Activated T-cell treated with anti-CD3 and anti-CD28 coated beads, Interleukin-2, amount 50 U/mL, for 4 hours (primary cell): ENCODE data around the gene GPR137C. TPM values are rescaled to one million over a fixed set of nuclear protein-coding genes. Genes with fewer than 3 reads are reported as not detected.

ENCODE experiments used
- ATAC-seq, 2 donors: fragments of 200-7000 bp; cut with Tn5 transposase; one replicate each; pipeline ENCODE4 v1.10.0; 2021
- DNase-seq: peaks from one replicate; pipeline ENCODE4 v3.0.0-alpha.2; 2020
- H3K27me3 Mint-ChIP-seq: one replicate; pipeline ENCODE4 v1.8.0; 2021; ENCODE audit warnings: low read depth, mixed read lengths
- H3K36me3 Mint-ChIP-seq: one replicate; pipeline ENCODE4 v1.8.0; 2022; ENCODE audit warnings: mixed read lengths; ENCODE audit not compliant: insufficient read depth
- H3K4me1 Mint-ChIP-seq: one replicate; pipeline ENCODE4 v1.8.0; 2021; ENCODE audit warnings: low read depth, mixed read lengths
- H3K4me3 Mint-ChIP-seq: one replicate; pipeline ENCODE4 v1.8.0; 2021; ENCODE audit warnings: mild to moderate bottlenecking, moderate library complexity, mixed read lengths
- H3K9me3 Mint-ChIP-seq: one replicate; pipeline ENCODE4 v1.8.0; 2021; ENCODE audit warnings: mixed read lengths
- total RNA-seq, 3 donors: library from RNA; stranded (reverse); gene quantifications; one replicate each; pipeline ENCODE4 v1.2.1, GENCODE V29; 2021

GPR137C gene
- total RNA-seq, 3 donors from 2014 or later, result 0.11 to 0.13 TPM; not detected in 1

GRCh38 chr14:52599974-52600373 is 47.3 kb downstream of the GPR137C start:
- Mint-ChIP-seq H3K9me3 (peaks cover 13% of the 10 kb centered on the region), H3K4me3 (no peak overlapping the region), H3K36me3 (no peaks in the 10 kb centered on the region), H3K27me3 (no peaks in the 10 kb centered on the region), H3K4me1 (no peaks in the 10 kb centered on the region)
- ATAC-seq (no peak), DNase-seq (no peak)

GRCh38 chr14:52602131-52602530 is 49.5 kb downstream of the GPR137C start:
- Mint-ChIP-seq H3K36me3 (no peaks in the 10 kb centered on the region), H3K4me3 (no peak overlapping the region), H3K4me1 (no peaks in the 10 kb centered on the region), H3K27me3 (no peaks in the 10 kb centered on the region), H3K9me3 (peaks cover 11% of the 10 kb centered on the region)
- no peak for ATAC-seq
- DNase-seq, result no peak

- DNase-seq (no peak), ATAC-seq (no peak)
- Mint-ChIP-seq H3K27me3 (no peaks in the 10 kb centered on the region), H3K4me1 (no peaks in the 10 kb centered on the region), H3K36me3 (no peaks in the 10 kb centered on the region), H3K9me3 (peaks cover 11% of the 10 kb centered on the region), H3K4me3 (no peak overlapping the region)
These were observed 54.4 kb downstream of the GPR137C start for GRCh38 chr14:52607061-52607460.

GRCh38 chr14:52609445-52610044 is 56.9 kb downstream of the GPR137C start:
- H3K9me3 Mint-ChIP-seq, result peaks cover 6% of the 10 kb centered on the region
- H3K4me1 Mint-ChIP-seq, result no peaks in the 10 kb centered on the region
- no peaks in the 10 kb centered on the region for H3K27me3 Mint-ChIP-seq
- H3K36me3 Mint-ChIP-seq, result no peaks in the 10 kb centered on the region
- DNase-seq (no peak), ATAC-seq (no peak)
- no peak overlapping the region for H3K4me3 Mint-ChIP-seq

- H3K9me3 Mint-ChIP-seq, result peaks cover under 1% of the 10 kb centered on the region
- H3K27me3 Mint-ChIP-seq, result no peaks in the 10 kb centered on the region
- no peaks in the 10 kb centered on the region for H3K4me1 Mint-ChIP-seq
- ATAC-seq, result no peak
- DNase-seq, result no peak
- H3K4me3 Mint-ChIP-seq, result no peak overlapping the region
- peaks cover under 1% of the 10 kb centered on the region for H3K36me3 Mint-ChIP-seq
These were observed 57.6 kb downstream of the GPR137C start for GRCh38 chr14:52610187-52610586.

GRCh38 chr14:52618602-52619001 is 66.0 kb downstream of the GPR137C start:
- H3K9me3 Mint-ChIP-seq, result no peaks in the 10 kb centered on the region
- H3K4me1 Mint-ChIP-seq, result no peaks in the 10 kb centered on the region
- DNase-seq (no peak), ATAC-seq (no peak)
- H3K4me3 Mint-ChIP-seq, result no peak overlapping the region
- H3K27me3 Mint-ChIP-seq, result peaks cover 6% of the 10 kb centered on the region
- H3K36me3 Mint-ChIP-seq, result peaks cover 2% of the 10 kb centered on the region

GRCh38 chr14:52619687-52620086 is 67.1 kb downstream of the GPR137C start:
- H3K27me3 Mint-ChIP-seq, result peaks cover 6% of the 10 kb centered on the region
- peaks cover 2% of the 10 kb centered on the region for H3K36me3 Mint-ChIP-seq
- H3K4me3 Mint-ChIP-seq, result no peak overlapping the region
- H3K9me3 Mint-ChIP-seq, result no peaks in the 10 kb centered on the region
- no peaks in the 10 kb centered on the region for H3K4me1 Mint-ChIP-seq
- ATAC-seq (no peak), DNase-seq (no peak)

- ATAC-seq, result peak in 1 of 2 donors; percentile 54
- Mint-ChIP-seq H3K4me3 (no peak overlapping the region), H3K9me3 (peaks cover 14% of the 10 kb centered on the region), H3K27me3 (no peaks in the 10 kb centered on the region), H3K4me1 (peaks cover 12% of the 10 kb centered on the region), H3K36me3 (peaks cover 23% of the 10 kb centered on the region)
- DNase-seq, result no peak
These were observed 87.5 kb downstream of the GPR137C start for GRCh38 chr14:52640137-52640536.

- H3K36me3 Mint-ChIP-seq, result peaks cover 31% of the 10 kb centered on the region
- DNase-seq (no peak), ATAC-seq (no peak)
- no peaks in the 10 kb centered on the region for H3K27me3 Mint-ChIP-seq
- H3K4me1 Mint-ChIP-seq, result peaks cover 12% of the 10 kb centered on the region
- peaks cover 14% of the 10 kb centered on the region for H3K9me3 Mint-ChIP-seq
- no peak overlapping the region for H3K4me3 Mint-ChIP-seq
These were observed 89.1 kb downstream of the GPR137C start for GRCh38 chr14:52641745-52642144.

GRCh38 chr14:52649511-52649910 is 96.9 kb downstream of the GPR137C start:
- Mint-ChIP-seq H3K9me3 (no peaks in the 10 kb centered on the region), H3K27me3 (no peaks in the 10 kb centered on the region), H3K36me3 (peaks cover 30% of the 10 kb centered on the region), H3K4me1 (no peaks in the 10 kb centered on the region), H3K4me3 (no peak overlapping the region)
- no peak for ATAC-seq
- DNase-seq, result no peak

- ATAC-seq (no peak), DNase-seq (no peak)
- no peaks in the 10 kb centered on the region for H3K4me1 Mint-ChIP-seq
- H3K36me3 Mint-ChIP-seq, result peaks cover 35% of the 10 kb centered on the region
- no peaks in the 10 kb centered on the region for H3K9me3 Mint-ChIP-seq
- H3K4me3 Mint-ChIP-seq, result no peak overlapping the region
- no peaks in the 10 kb centered on the region for H3K27me3 Mint-ChIP-seq
These were observed 98.1 kb downstream of the GPR137C start for GRCh38 chr14:52650774-52651173.

GRCh38 chr14:52656905-52657304 is 104.3 kb downstream of the GPR137C start:
- H3K36me3 Mint-ChIP-seq, result peaks cover 34% of the 10 kb centered on the region
- DNase-seq, result no peak
- H3K4me1 Mint-ChIP-seq, result peaks cover 2% of the 10 kb centered on the region
- no peak overlapping the region for H3K4me3 Mint-ChIP-seq
- H3K9me3 Mint-ChIP-seq, result no peaks in the 10 kb centered on the region
- H3K27me3 Mint-ChIP-seq, result no peaks in the 10 kb centered on the region
- ATAC-seq, result no peak

GRCh38 chr14:52660325-52660724 is 107.7 kb downstream of the GPR137C start:
- DNase-seq (no peak), ATAC-seq (no peak)
- Mint-ChIP-seq H3K27me3 (no peaks in the 10 kb centered on the region), H3K4me1 (peaks cover 2% of the 10 kb centered on the region), H3K4me3 (no peak overlapping the region), H3K36me3 (peaks cover 28% of the 10 kb centered on the region), H3K9me3 (no peaks in the 10 kb centered on the region)

GRCh38 chr14:52660832-52661231 is 108.2 kb downstream of the GPR137C start:
- Mint-ChIP-seq H3K9me3 (no peaks in the 10 kb centered on the region), H3K4me3 (no peak overlapping the region), H3K27me3 (no peaks in the 10 kb centered on the region), H3K4me1 (peaks cover 2% of the 10 kb centered on the region), H3K36me3 (peaks cover 29% of the 10 kb centered on the region)
- ATAC-seq (no peak), DNase-seq (no peak)

- H3K4me1 Mint-ChIP-seq, result peaks cover 2% of the 10 kb centered on the region
- peaks cover 31% of the 10 kb centered on the region for H3K36me3 Mint-ChIP-seq
- no peak for ATAC-seq
- DNase-seq, result no peak
- H3K27me3 Mint-ChIP-seq, result no peaks in the 10 kb centered on the region
- no peaks in the 10 kb centered on the region for H3K9me3 Mint-ChIP-seq
- H3K4me3 Mint-ChIP-seq, result no peak overlapping the region
These were observed 108.7 kb downstream of the GPR137C start for GRCh38 chr14:52661314-52661713.

- H3K9me3 Mint-ChIP-seq, result no peaks in the 10 kb centered on the region
- H3K4me1 Mint-ChIP-seq, result peaks cover 2% of the 10 kb centered on the region
- no peaks in the 10 kb centered on the region for H3K27me3 Mint-ChIP-seq
- ATAC-seq, result no peak
- peaks cover 23% of the 10 kb centered on the region for H3K36me3 Mint-ChIP-seq
- DNase-seq, result no peak
- H3K4me3 Mint-ChIP-seq, result no peak overlapping the region
These were observed 111.2 kb downstream of the GPR137C start for GRCh38 chr14:52663850-52664249.
